HEK293 (cell line): ENCODE data around the gene LLGL2.

Experiments
- HOXC10 ChIP-seq: sonication (generic); formaldehyde crosslinking; IDR thresholded peaks from 2 replicates; pipeline ENCODE4 v1.8.1; 2023; ENCODE audit warnings: mild to moderate bottlenecking, missing genetic modification reagents
- SP2 ChIP-seq: fragments of 450-650 bp; formaldehyde crosslinking; IDR thresholded peaks from 2 replicates; pipeline ENCODE4 v1.5.1; 2016; ENCODE audit warnings: missing biosample characterization, missing genetic modification characterization
- SP7 ChIP-seq: fragments of 450-650 bp; formaldehyde crosslinking; IDR thresholded peaks from 2 replicates; pipeline ENCODE4 v1.5.1; 2016; ENCODE audit warnings: missing biosample characterization, missing genetic modification characterization
- ZBTB20 ChIP-seq: fragments of 450-650 bp; formaldehyde crosslinking; IDR thresholded peaks from 2 replicates; pipeline ENCODE4 v1.5.1; 2016; ENCODE audit warnings: missing biosample characterization, missing genetic modification characterization
- ZNF174 ChIP-seq: fragments of 450-650 bp; formaldehyde crosslinking; IDR thresholded peaks from 2 replicates; pipeline ENCODE4 v1.5.0; 2017; ENCODE audit warnings: missing biosample characterization, mild to moderate bottlenecking, missing genetic modification characterization
- ZNF2 ChIP-seq: fragments of 450-650 bp; formaldehyde crosslinking; IDR thresholded peaks from 2 replicates; pipeline ENCODE4 v1.5.1; 2016; ENCODE audit warnings: missing biosample characterization, missing genetic modification characterization
- ZNF202 ChIP-seq: fragments of 450-650 bp; formaldehyde crosslinking; IDR thresholded peaks from 2 replicates; pipeline ENCODE4 v1.5.1; 2016; ENCODE audit warnings: missing biosample characterization, missing genetic modification characterization, borderline replicate concordance
- ZNF223 ChIP-seq: fragments of 450-650 bp; formaldehyde crosslinking; IDR thresholded peaks from 2 replicates; pipeline ENCODE4 v1.5.1; 2016; ENCODE audit warnings: missing biosample characterization, missing genetic modification characterization
- ZNF239 ChIP-seq: fragments of 450-650 bp; formaldehyde crosslinking; IDR thresholded peaks from 2 replicates; pipeline ENCODE4 v1.5.1; 2016; ENCODE audit warnings: missing biosample characterization, missing genetic modification characterization
- ZNF24 ChIP-seq: fragments of 450-650 bp; formaldehyde crosslinking; IDR thresholded peaks from 2 replicates; pipeline ENCODE4 v1.5.1; 2016; ENCODE audit warnings: missing biosample characterization, missing genetic modification characterization
- ZNF311 ChIP-seq: fragments of 450-650 bp; formaldehyde crosslinking; IDR thresholded peaks from 2 replicates; pipeline ENCODE4 v1.5.1; 2017; ENCODE audit warnings: missing biosample characterization, missing genetic modification characterization, borderline replicate concordance
- ZNF335 ChIP-seq: fragments of 450-650 bp; formaldehyde crosslinking; conservative IDR thresholded peaks from 2 replicates; pipeline ENCODE4 v1.5.1; 2016; ENCODE audit warnings: missing biosample characterization, missing genetic modification characterization
- ZNF423 ChIP-seq: fragments of 450-650 bp; formaldehyde crosslinking; IDR thresholded peaks from 2 replicates; pipeline ENCODE4 v1.5.1; 2016; ENCODE audit warnings: missing biosample characterization, missing genetic modification characterization
- ZNF530 ChIP-seq: fragments of 450-650 bp; formaldehyde crosslinking; IDR thresholded peaks from 2 replicates; pipeline ENCODE4 v1.5.1; 2016; ENCODE audit warnings: low read depth, missing biosample characterization, missing genetic modification characterization
- ZNF544 ChIP-seq: fragments of 450-650 bp; formaldehyde crosslinking; IDR thresholded peaks from 2 replicates; pipeline ENCODE4 v1.5.0; 2017; ENCODE audit warnings: missing biosample characterization, missing genetic modification characterization
- ZNF548 ChIP-seq: fragments of 450-650 bp; formaldehyde crosslinking; IDR thresholded peaks from 2 replicates; pipeline ENCODE4 v1.5.1; 2016; ENCODE audit warnings: missing biosample characterization, missing genetic modification characterization
- ZNF585B ChIP-seq: fragments of 450-650 bp; formaldehyde crosslinking; IDR thresholded peaks from 2 replicates; pipeline ENCODE4 v1.5.1; 2016; ENCODE audit warnings: missing biosample characterization, missing genetic modification characterization
- ZNF621 ChIP-seq: fragments of 450-650 bp; formaldehyde crosslinking; IDR thresholded peaks from 2 replicates; pipeline ENCODE4 v1.5.1; 2017; ENCODE audit warnings: missing biosample characterization, missing genetic modification characterization
- ZNF623 ChIP-seq: fragments of 450-650 bp; formaldehyde crosslinking; IDR thresholded peaks from 2 replicates; pipeline ENCODE4 v1.5.1; 2016; ENCODE audit warnings: missing biosample characterization, missing genetic modification characterization
- ZNF658 ChIP-seq: fragments of 450-650 bp; formaldehyde crosslinking; IDR thresholded peaks from 2 replicates; pipeline ENCODE4; 2016; ENCODE audit warnings: missing biosample characterization, missing genetic modification characterization
- ZNF664 ChIP-seq: fragments of 450-650 bp; formaldehyde crosslinking; IDR thresholded peaks from 2 replicates; pipeline ENCODE4 v1.5.1; 2016; ENCODE audit warnings: missing biosample characterization, missing genetic modification characterization
- ZSCAN16 ChIP-seq: fragments of 450-650 bp; formaldehyde crosslinking; IDR thresholded peaks from 2 replicates; pipeline ENCODE4 v1.5.1; 2016; ENCODE audit warnings: missing biosample characterization, missing genetic modification characterization
- TF ChIP-seq, protein P1 (sequence below): fragments of 450-650 bp; formaldehyde crosslinking; IDR thresholded peaks from 2 replicates; pipeline ENCODE4 v1.5.1; 2016; ENCODE audit warnings: missing biosample characterization, missing genetic modification characterization
- TF ChIP-seq, protein P2 (sequence below): sonication (generic); formaldehyde crosslinking; IDR thresholded peaks from 2 replicates; pipeline ENCODE4 v1.8.1; 2022; ENCODE audit warnings: mild to moderate bottlenecking, moderate library complexity, missing genetic modification reagents
- TF ChIP-seq, protein P3 (sequence below): fragments of 450-650 bp; formaldehyde crosslinking; IDR thresholded peaks from 2 replicates; pipeline ENCODE4 v1.5.1; 2016; ENCODE audit warnings: missing biosample characterization, missing genetic modification characterization
- TF ChIP-seq, protein P4 (sequence below): fragments of 450-650 bp; formaldehyde crosslinking; IDR thresholded peaks from 2 replicates; pipeline ENCODE4 v1.5.1; 2016; ENCODE audit warnings: missing biosample characterization, missing genetic modification characterization
- TF ChIP-seq, protein P5 (sequence below): fragments of 450-650 bp; formaldehyde crosslinking; IDR thresholded peaks from 2 replicates; pipeline ENCODE4 v1.5.1; 2016; ENCODE audit warnings: missing biosample characterization, missing genetic modification characterization
- TF ChIP-seq, protein P6 (sequence below): fragments of 450-650 bp; formaldehyde crosslinking; IDR thresholded peaks from 2 replicates; pipeline ENCODE4 v1.5.1; 2016; ENCODE audit warnings: missing biosample characterization, missing genetic modification characterization

Gene LLGL2

DNA sequence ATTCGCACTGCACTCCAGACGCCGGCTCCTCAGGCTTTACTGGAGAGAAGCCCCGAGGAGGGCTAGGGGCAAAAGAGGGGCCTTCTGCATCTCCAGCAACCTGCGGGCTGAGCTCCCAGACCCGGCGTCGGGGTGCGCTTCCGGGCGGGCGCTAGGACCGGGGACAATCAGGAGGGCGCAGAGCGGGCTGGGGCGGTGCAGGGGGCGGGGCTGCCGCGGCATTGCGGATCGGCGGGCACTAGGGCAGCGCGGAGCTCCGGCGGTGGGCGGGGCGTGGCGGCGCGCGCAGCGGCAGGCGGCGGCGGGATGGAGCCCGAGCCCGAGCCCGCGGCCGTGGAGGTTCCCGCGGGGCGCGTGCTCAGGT, 9.3 kb upstream of the LLGL2 start, which contains the start of gene TSEN54 (continued):
- TF ChIP-seq, protein P1, sequence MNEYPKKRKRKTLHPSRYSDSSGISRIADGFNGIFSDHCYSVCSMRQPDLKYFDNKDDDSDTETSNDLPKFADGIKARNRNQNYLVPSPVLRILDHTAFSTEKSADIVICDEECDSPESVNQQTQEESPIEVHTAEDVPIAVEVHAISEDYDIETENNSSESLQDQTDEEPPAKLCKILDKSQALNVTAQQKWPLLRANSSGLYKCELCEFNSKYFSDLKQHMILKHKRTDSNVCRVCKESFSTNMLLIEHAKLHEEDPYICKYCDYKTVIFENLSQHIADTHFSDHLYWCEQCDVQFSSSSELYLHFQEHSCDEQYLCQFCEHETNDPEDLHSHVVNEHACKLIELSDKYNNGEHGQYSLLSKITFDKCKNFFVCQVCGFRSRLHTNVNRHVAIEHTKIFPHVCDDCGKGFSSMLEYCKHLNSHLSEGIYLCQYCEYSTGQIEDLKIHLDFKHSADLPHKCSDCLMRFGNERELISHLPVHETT (tag by site-specific recombination), result peak; percentile 46
- TF ChIP-seq ZNF239 (tag by site-specific recombination) (no peak), ZNF544 (no peak), ZNF202 (tag by site-specific recombination) (no peak), HOXC10 (no peak; the same call in 1 of the 2 replicates), SP7 (tag by site-specific recombination) (peak; percentile 13; the same call in 1 of the 2 replicates), ZNF623 (tag by site-specific recombination) (no peak), ZNF174 (tag by site-specific recombination) (no peak), ZNF530 (tag by site-specific recombination) (no peak), ZNF2 (tag by site-specific recombination) (0 out of 2 replicates have a peak, but pooled peaks have one; percentile 14), ZNF223 (no peak), ZBTB20 (tag by site-specific recombination) (no peak), ZNF24 (tag by site-specific recombination) (0 out of 2 replicates have a peak, but pooled peaks have one; percentile 12), ZSCAN16 (tag by site-specific recombination) (no peak), ZNF548 (tag by site-specific recombination) (no peak), ZNF585B (tag by site-specific recombination) (0 out of 2 replicates have a peak, but pooled peaks have one; percentile 3), ZNF658 (tag by site-specific recombination) (no peak), ZNF664 (tag by site-specific recombination) (no peak), SP2 (tag by site-specific recombination) (peak; percentile 74), ZNF621 (tag by site-specific recombination) (no peak), ZNF423 (no peak), ZNF335 (tag by site-specific recombination) (no peak), ZNF311 (no peak)
- TF ChIP-seq, protein P2, sequence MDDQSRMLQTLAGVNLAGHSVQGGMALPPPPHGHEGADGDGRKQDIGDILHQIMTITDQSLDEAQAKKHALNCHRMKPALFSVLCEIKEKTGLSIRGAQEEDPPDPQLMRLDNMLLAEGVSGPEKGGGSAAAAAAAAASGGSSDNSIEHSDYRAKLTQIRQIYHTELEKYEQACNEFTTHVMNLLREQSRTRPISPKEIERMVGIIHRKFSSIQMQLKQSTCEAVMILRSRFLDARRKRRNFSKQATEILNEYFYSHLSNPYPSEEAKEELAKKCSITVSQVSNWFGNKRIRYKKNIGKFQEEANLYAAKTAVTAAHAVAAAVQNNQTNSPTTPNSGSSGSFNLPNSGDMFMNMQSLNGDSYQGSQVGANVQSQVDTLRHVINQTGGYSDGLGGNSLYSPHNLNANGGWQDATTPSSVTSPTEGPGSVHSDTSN, result peak; percentile 56; the same call in 1 of the 2 replicates
- TF ChIP-seq, protein P3, sequence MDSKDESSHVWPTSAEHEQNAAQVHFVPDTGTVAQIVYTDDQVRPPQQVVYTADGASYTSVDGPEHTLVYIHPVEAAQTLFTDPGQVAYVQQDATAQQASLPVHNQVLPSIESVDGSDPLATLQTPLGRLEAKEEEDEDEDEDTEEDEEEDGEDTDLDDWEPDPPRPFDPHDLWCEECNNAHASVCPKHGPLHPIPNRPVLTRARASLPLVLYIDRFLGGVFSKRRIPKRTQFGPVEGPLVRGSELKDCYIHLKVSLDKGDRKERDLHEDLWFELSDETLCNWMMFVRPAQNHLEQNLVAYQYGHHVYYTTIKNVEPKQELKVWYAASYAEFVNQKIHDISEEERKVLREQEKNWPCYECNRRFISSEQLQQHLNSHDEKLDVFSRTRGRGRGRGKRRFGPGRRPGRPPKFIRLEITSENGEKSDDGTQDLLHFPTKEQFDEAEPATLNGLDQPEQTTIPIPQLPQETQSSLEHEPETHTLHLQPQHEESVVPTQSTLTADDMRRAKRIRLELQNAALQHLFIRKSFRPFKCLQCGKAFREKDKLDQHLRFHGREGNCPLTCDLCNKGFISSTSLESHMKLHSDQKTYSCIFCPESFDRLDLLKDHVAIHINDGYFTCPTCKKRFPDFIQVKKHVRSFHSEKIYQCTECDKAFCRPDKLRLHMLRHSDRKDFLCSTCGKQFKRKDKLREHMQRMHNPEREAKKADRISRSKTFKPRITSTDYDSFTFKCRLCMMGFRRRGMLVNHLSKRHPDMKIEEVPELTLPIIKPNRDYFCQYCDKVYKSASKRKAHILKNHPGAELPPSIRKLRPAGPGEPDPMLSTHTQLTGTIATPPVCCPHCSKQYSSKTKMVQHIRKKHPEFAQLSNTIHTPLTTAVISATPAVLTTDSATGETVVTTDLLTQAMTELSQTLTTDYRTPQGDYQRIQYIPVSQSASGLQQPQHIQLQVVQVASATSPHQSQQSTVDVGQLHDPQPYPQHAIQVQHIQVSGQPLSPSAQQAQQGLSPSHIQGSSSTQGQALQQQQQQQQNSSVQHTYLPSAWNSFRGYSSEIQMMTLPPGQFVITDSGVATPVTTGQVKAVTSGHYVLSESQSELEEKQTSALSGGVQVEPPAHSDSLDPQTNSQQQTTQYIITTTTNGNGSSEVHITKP, result peak; percentile 92
- TF ChIP-seq, protein P4, sequence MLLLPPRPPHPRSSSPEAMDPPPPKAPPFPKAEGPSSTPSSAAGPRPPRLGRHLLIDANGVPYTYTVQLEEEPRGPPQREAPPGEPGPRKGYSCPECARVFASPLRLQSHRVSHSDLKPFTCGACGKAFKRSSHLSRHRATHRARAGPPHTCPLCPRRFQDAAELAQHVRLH (tag by site-specific recombination), result no peak
- TF ChIP-seq, protein P5, sequence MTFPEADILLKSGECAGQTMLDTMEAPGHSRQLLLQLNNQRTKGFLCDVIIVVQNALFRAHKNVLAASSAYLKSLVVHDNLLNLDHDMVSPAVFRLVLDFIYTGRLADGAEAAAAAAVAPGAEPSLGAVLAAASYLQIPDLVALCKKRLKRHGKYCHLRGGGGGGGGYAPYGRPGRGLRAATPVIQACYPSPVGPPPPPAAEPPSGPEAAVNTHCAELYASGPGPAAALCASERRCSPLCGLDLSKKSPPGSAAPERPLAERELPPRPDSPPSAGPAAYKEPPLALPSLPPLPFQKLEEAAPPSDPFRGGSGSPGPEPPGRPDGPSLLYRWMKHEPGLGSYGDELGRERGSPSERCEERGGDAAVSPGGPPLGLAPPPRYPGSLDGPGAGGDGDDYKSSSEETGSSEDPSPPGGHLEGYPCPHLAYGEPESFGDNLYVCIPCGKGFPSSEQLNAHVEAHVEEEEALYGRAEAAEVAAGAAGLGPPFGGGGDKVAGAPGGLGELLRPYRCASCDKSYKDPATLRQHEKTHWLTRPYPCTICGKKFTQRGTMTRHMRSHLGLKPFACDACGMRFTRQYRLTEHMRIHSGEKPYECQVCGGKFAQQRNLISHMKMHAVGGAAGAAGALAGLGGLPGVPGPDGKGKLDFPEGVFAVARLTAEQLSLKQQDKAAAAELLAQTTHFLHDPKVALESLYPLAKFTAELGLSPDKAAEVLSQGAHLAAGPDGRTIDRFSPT (tag by site-specific recombination), result no peak
- TF ChIP-seq, protein P6, sequence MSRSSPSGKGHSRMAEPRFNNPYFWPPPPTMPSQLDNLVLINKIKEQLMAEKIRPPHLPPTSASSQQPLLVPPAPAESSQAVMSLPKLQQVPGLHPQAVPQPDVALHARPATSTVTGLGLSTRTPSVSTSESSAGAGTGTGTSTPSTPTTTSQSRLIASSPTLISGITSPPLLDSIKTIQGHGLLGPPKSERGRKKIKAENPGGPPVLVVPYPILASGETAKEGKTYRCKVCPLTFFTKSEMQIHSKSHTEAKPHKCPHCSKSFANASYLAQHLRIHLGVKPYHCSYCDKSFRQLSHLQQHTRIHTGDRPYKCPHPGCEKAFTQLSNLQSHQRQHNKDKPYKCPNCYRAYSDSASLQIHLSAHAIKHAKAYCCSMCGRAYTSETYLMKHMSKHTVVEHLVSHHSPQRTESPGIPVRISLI (tag by site-specific recombination), result no peak
